ENCODE results near the gene VPS13D.

The VPS13D gene

GRCh38 chr1:12398479-12398878 is 168.6 kb downstream of the VPS13D start:
- Histone ChIP-seq H3K9me3 (ENCODE audit: control insufficient read depth, low read length) (no peaks in the 10 kb centered on the region), H3K36me3 (ENCODE audit: control insufficient read depth in 1 of 2, insufficient read depth in 2 of 2, low read depth in 1 of 2, low read length in 2 of 2) (peaks cover 17 to 40% of the 10 kb centered on the region in 2 experiments), H2BK12ac (ENCODE audit: low read length in 2 of 2) (no peak overlapping the region)

GRCh38 chr1:12400027-12400693 is 170.3 kb downstream of the VPS13D start:
- no peak overlapping the region for H2AK5ac ChIP-seq (ENCODE audit: low read length, severe bottlenecking)
- 98% methylated on average over 10 of the region's 10 CpGs for WGBS

More at GRCh38 chr1:12398479-12398878, 168.6 kb downstream of the VPS13D start:
- Histone ChIP-seq H2BK15ac (ENCODE audit: low read depth, poor library complexity, severe bottlenecking) (no peak overlapping the region), H3K27me3 (ENCODE audit: control insufficient read depth in 1 of 2, insufficient read depth in 1 of 2, low read length in 2 of 2) (no peaks in the 10 kb centered on the region), H3K4me1 (ENCODE audit: control insufficient read depth, insufficient read depth, low read depth, low read length) (no peaks in the 10 kb centered on the region), H4K91ac (ENCODE audit: low read length) (no peak overlapping the region), H3K4ac (ENCODE audit: low read depth in 1 of 2, low read length in 2 of 2) (no peak overlapping the region), H2AFZ (ENCODE audit: low read depth, low read length) (no peak overlapping the region), H2AK5ac (ENCODE audit: low read length, severe bottlenecking) (no peak overlapping the region), H3K27ac (ENCODE audit: low read length, poor library complexity, severe bottlenecking) (no peak overlapping the region), H3K9ac (ENCODE audit: low read length) (no peak overlapping the region), H2BK120ac (ENCODE audit: low read depth, low read length) (no peak overlapping the region), H3K4me3 (ENCODE audit: insufficient read depth in 1 of 2, low read depth in 1 of 2, low read length in 2 of 2) (no peak overlapping the region), H2BK5ac (ENCODE audit: low read depth, low read length, poor library complexity, severe bottlenecking) (no peak overlapping the region), H3K23ac (ENCODE audit: low read length in 2 of 2) (no peak overlapping the region), H3K79me1 (replicated peaks; ENCODE audit: low read length, poor library complexity, severe bottlenecking) (no peaks in the 10 kb centered on the region), H3K18ac (ENCODE audit: low read depth in 1 of 2, low read length in 2 of 2) (no peak overlapping the region), H3K4me2 (ENCODE audit: low read length, poor library complexity, severe bottlenecking) (no peak overlapping the region), H3K14ac (ENCODE audit: low read length in 2 of 2) (no peak overlapping the region), H4K8ac (ENCODE audit: low read length) (no peak overlapping the region)
- no peak for DNase-seq
- WGBS: 98% methylated on average over 6 of the region's 6 CpGs

GRCh38 chr1:12402159-12402673 is 172.4 kb downstream of the VPS13D start:
- H2BK15ac ChIP-seq (ENCODE audit: low read depth, poor library complexity, severe bottlenecking): no peak overlapping the region
- no peak overlapping the region for H3K23ac ChIP-seq (ENCODE audit: low read length in 2 of 2)
- H3K36me3 ChIP-seq (ENCODE audit: control insufficient read depth in 1 of 2, insufficient read depth in 2 of 2, low read depth in 1 of 2, low read length in 2 of 2): peaks cover 19 to 45% of the 10 kb centered on the region in 2 experiments
- no peak overlapping the region for H3K9ac ChIP-seq (ENCODE audit: low read length)
- H3K4me1 ChIP-seq (ENCODE audit: control insufficient read depth, insufficient read depth, low read depth, low read length): peaks cover 1% of the 10 kb centered on the region
- no peak overlapping the region for H3K4me2 ChIP-seq (ENCODE audit: low read length, poor library complexity, severe bottlenecking)
- no peak overlapping the region for H2AK5ac ChIP-seq (ENCODE audit: low read length, severe bottlenecking)
- no peak overlapping the region for H2AFZ ChIP-seq (ENCODE audit: low read depth, low read length)
- no peak overlapping the region for H3K18ac ChIP-seq (ENCODE audit: low read depth in 1 of 2, low read length in 2 of 2)
- WGBS: 86% methylated on average over 2 of the region's 3 CpGs
- no peaks in the 10 kb centered on the region for H3K79me1 ChIP-seq (replicated peaks; ENCODE audit: low read length, poor library complexity, severe bottlenecking)
- no peak overlapping the region for H3K27ac ChIP-seq (ENCODE audit: low read length, poor library complexity, severe bottlenecking)
- no peak overlapping the region for H3K14ac ChIP-seq (ENCODE audit: low read length in 2 of 2)
- no peak overlapping the region for H2BK12ac ChIP-seq (ENCODE audit: low read length in 2 of 2)
- no peak overlapping the region for H3K4ac ChIP-seq (ENCODE audit: low read depth in 1 of 2, low read length in 2 of 2)
- H2BK5ac ChIP-seq (ENCODE audit: low read depth, low read length, poor library complexity, severe bottlenecking): no peak overlapping the region
- no peak for DNase-seq
- no peaks in the 10 kb centered on the region for H3K9me3 ChIP-seq (ENCODE audit: control insufficient read depth, low read length)
- no peaks in the 10 kb centered on the region for H3K27me3 ChIP-seq (ENCODE audit: control insufficient read depth in 1 of 2, insufficient read depth in 1 of 2, low read length in 2 of 2)
- no peak overlapping the region for H4K91ac ChIP-seq (ENCODE audit: low read length)
- H3K4me3 ChIP-seq (ENCODE audit: insufficient read depth in 1 of 2, low read depth in 1 of 2, low read length in 2 of 2): no peak overlapping the region
- no peak overlapping the region for H4K8ac ChIP-seq (ENCODE audit: low read length)
- no peak overlapping the region for H2BK120ac ChIP-seq (ENCODE audit: low read depth, low read length)

More at GRCh38 chr1:12400027-12400693, 170.3 kb downstream of the VPS13D start:
- Histone ChIP-seq H4K91ac (ENCODE audit: low read length) (no peak overlapping the region), H3K36me3 (ENCODE audit: control insufficient read depth in 1 of 2, insufficient read depth in 2 of 2, low read depth in 1 of 2, low read length in 2 of 2) (peaks cover 16 to 42% of the 10 kb centered on the region in 2 experiments), H3K79me1 (replicated peaks; ENCODE audit: low read length, poor library complexity, severe bottlenecking) (no peaks in the 10 kb centered on the region), H3K23ac (ENCODE audit: low read length in 2 of 2) (no peak overlapping the region), H3K4ac (ENCODE audit: low read depth in 1 of 2, low read length in 2 of 2) (no peak overlapping the region), H3K4me3 (ENCODE audit: insufficient read depth in 1 of 2, low read depth in 1 of 2, low read length in 2 of 2) (no peak overlapping the region), H2BK15ac (ENCODE audit: low read depth, poor library complexity, severe bottlenecking) (no peak overlapping the region), H3K27me3 (ENCODE audit: control insufficient read depth in 1 of 2, insufficient read depth in 1 of 2, low read length in 2 of 2) (no peaks in the 10 kb centered on the region), H3K9me3 (ENCODE audit: control insufficient read depth, low read length) (no peaks in the 10 kb centered on the region), H3K18ac (ENCODE audit: low read depth in 1 of 2, low read length in 2 of 2) (no peak overlapping the region), H3K4me2 (ENCODE audit: low read length, poor library complexity, severe bottlenecking) (no peak overlapping the region), H2BK5ac (ENCODE audit: low read depth, low read length, poor library complexity, severe bottlenecking) (no peak overlapping the region), H2BK12ac (ENCODE audit: low read length in 2 of 2) (no peak overlapping the region), H3K4me1 (ENCODE audit: control insufficient read depth, insufficient read depth, low read depth, low read length) (no peaks in the 10 kb centered on the region), H4K8ac (ENCODE audit: low read length) (no peak overlapping the region), H3K14ac (ENCODE audit: low read length in 2 of 2) (no peak overlapping the region), H3K9ac (ENCODE audit: low read length) (no peak overlapping the region), H2BK120ac (ENCODE audit: low read depth, low read length) (no peak overlapping the region), H2AFZ (ENCODE audit: low read depth, low read length) (no peak overlapping the region), H3K27ac (ENCODE audit: low read length, poor library complexity, severe bottlenecking) (no peak overlapping the region)
- DNase-seq: no peak

- Histone ChIP-seq H2AFZ (ENCODE audit: low read depth, low read length) (no peak overlapping the region), H3K14ac (ENCODE audit: low read length in 2 of 2) (no peak overlapping the region), H2BK120ac (ENCODE audit: low read depth, low read length) (no peak overlapping the region), H3K4me2 (ENCODE audit: low read length, poor library complexity, severe bottlenecking) (no peak overlapping the region), H3K18ac (ENCODE audit: low read depth in 1 of 2, low read length in 2 of 2) (no peak overlapping the region), H2BK5ac (ENCODE audit: low read depth, low read length, poor library complexity, severe bottlenecking) (no peak overlapping the region), H2BK15ac (ENCODE audit: low read depth, poor library complexity, severe bottlenecking) (no peak overlapping the region), H3K9me3 (ENCODE audit: control insufficient read depth, low read length) (no peaks in the 10 kb centered on the region), H4K91ac (ENCODE audit: low read length) (no peak overlapping the region), H3K4me3 (ENCODE audit: insufficient read depth in 1 of 2, low read depth in 1 of 2, low read length in 2 of 2) (no peak overlapping the region), H3K27ac (ENCODE audit: low read length, poor library complexity, severe bottlenecking) (no peak overlapping the region), H3K27me3 (ENCODE audit: control insufficient read depth in 1 of 2, insufficient read depth in 1 of 2, low read length in 2 of 2) (no peaks in the 10 kb centered on the region), H3K9ac (ENCODE audit: low read length) (no peak overlapping the region), H2BK12ac (ENCODE audit: low read length in 2 of 2) (no peak overlapping the region), H3K4ac (ENCODE audit: low read depth in 1 of 2, low read length in 2 of 2) (no peak overlapping the region), H3K4me1 (ENCODE audit: control insufficient read depth, insufficient read depth, low read depth, low read length) (peaks cover 1% of the 10 kb centered on the region), H4K8ac (ENCODE audit: low read length) (no peak overlapping the region), H2AK5ac (ENCODE audit: low read length, severe bottlenecking) (no peak overlapping the region), H3K79me1 (replicated peaks; ENCODE audit: low read length, poor library complexity, severe bottlenecking) (no peaks in the 10 kb centered on the region), H3K36me3 (ENCODE audit: control insufficient read depth in 1 of 2, insufficient read depth in 2 of 2, low read depth in 1 of 2, low read length in 2 of 2) (peaks cover 19 to 45% of the 10 kb centered on the region in 2 experiments), H3K23ac (ENCODE audit: low read length in 2 of 2) (no peak overlapping the region)
- DNase-seq: no peak
- WGBS: 100% methylated on average over 1 of the region's 1 CpG
Measured at GRCh38 chr1:12402842-12403241, 173.0 kb downstream of the VPS13D start.

Data from mesenchymal stem cell (in vitro differentiated cells and primary cell).